GM19468 (cell line): ENCODE measurements around the gene SEPTIN8.

ENCODE experiments used
- ATAC-seq: cut with Tn5 transposase; IDR thresholded peaks from one replicate; pipeline ENCODE4 v1.9.1; 2021; ENCODE audit warnings: mild to moderate bottlenecking, moderate library complexity, moderate number of reproducible peaks; ENCODE audit not compliant: unreplicated experiment; ENCODE audit errors: extremely low read depth

SEPTIN8 gene

DNA sequence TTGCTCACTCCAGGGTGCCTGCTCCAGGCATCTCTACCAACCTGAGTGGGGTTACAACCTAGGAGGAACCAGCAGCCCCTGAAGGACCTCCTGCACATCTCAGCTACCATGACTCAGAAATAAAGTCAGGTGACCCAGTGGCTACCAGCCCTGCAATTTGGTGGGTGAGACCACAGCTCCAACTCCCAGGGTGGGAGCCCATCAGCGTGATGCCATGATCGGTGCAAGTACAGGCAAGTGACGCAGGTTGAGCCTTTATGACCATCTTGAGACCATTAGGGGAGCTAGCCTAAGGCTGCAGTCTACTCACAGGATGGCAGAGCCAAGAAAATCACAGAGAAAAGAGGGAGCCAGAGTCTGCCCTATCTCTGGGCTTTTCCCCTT is 8.6 kb downstream of the SEPTIN8 start:
- no peak for ATAC-seq

GRCh38 chr5:132767150-132767549 is 9.9 kb downstream of the SEPTIN8 start:
- ATAC-seq = no peak

GRCh38 chr5:132766806-132767055 is 10.3 kb downstream of the SEPTIN8 start:
- ATAC-seq = no peak

GRCh38 chr5:132766020-132766805 is 10.8 kb downstream of the SEPTIN8 start:
- ATAC-seq = no peak

- ATAC-seq = no peak
Measured at GRCh38 chr5:132765311-132766019, 11.6 kb downstream of the SEPTIN8 start.

DNA sequence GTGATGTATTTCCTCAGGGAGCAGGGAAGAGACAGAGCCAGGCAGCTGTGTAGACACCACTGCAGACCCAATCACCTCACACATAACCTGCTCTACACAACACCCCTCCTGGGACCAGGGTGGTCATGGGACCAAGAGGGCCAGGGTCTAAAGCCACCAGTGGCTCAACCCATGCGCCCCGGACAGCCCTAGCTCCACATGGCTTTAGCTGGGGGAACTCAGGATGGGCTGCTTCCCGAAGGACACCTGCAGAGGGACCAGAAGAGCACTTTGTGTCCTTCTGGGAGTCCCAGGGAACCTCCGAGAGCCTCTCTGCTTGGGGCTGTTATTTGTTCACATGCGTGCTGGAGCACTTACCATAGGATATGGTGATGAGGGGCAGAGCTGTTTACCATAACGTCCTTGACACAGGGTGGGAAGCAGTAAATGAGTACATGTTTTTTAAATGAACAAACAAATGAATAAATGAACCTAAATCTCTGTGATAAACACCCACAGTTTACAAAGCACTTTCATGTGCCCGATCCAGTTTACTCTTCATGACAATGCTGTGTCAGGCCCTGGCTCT is 12.3 kb downstream of the SEPTIN8 start:
- ATAC-seq = no peak

GRCh38 chr5:132764051-132764450 is 13.0 kb downstream of the SEPTIN8 start:
- ATAC-seq = no peak

DNA sequence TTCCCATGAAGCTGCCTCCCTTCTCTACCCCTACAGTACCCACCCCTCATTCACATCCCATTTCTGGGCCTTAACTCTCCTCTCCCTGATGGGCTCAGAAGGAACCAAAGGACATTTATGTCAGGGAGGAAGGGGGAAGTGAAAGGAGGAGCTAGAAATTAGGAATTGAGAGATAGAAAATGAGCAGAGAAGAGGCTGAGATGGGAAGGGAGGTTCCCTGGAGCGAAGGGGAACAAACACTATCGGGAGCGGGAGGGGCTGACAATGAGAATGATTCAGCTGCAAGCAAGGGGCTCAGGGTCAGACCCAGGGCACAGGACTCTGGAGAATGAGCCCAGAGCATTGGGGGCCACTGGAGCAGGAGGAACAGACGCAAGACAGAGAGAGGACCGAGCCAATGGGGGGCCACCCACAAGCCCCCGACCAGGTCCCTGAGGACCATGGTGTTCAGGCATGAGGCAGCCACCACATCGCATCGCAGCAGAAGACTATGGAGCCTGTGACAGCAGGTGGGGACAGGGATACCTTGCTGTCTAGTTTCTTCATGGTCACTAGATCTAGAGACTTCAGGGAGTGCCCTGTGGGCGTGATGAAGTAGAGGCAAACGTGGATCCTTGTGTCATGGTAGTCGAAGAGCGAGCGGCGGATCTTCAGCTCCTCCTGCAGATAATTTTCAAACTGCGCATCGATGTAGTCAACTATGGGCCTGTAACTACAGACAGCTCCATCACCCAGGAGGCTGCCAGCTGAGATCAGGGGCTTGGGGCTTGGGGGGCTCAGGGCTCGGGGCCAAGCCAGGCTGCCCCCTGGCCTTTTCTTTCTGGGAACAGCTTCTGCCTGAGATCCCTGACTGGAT is 13.6 kb downstream of the SEPTIN8 start:
- no peak for ATAC-seq

- ATAC-seq = no peak
Measured at GRCh38 chr5:132762246-132763000, 14.6 kb downstream of the SEPTIN8 start.

DNA sequence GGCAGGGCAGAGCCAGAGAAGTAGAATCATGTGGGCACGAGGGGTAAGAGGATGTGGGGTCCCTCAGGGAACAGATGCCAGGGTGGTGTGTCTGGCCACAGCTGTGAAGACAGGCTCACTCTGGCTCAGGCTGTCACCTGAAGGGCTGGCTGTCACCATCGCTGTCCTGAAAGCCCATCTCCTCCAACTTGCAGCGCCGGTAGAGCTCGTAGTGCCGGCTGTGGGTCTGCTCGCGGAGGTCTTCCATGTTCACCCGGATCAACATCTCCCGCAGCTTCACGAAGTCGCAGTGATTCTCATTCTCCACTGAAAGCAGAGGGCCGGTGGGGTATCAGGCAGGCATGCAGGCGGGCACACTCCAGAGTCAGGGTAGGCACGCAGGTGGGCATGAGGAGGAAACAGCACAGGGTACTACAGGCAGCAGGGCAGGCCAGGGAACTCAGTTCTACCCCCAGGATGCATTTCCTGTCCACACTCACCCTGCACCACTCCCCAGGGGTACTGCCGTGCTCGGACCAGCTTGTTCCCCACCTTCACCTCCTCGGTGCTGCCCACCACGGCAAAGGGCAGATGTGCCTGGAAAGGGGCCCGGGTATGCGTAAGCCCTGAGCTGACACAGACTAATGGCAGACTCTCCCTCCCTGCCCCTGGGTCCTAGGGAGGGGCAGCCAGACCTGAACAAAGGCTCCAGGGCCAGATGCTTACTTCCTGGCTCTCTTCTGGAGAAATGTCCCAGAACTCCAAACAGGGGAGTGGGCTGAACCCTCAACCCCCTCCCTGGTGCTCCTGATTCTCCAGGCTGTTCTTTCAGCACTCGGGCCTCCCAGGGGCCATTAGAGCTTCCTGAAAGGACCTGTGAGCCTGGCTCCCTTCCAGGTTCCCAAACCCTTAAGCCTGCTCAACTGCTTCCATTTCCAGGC is 15.5 kb downstream of the SEPTIN8 start:
- ATAC-seq = no peak

DNA sequence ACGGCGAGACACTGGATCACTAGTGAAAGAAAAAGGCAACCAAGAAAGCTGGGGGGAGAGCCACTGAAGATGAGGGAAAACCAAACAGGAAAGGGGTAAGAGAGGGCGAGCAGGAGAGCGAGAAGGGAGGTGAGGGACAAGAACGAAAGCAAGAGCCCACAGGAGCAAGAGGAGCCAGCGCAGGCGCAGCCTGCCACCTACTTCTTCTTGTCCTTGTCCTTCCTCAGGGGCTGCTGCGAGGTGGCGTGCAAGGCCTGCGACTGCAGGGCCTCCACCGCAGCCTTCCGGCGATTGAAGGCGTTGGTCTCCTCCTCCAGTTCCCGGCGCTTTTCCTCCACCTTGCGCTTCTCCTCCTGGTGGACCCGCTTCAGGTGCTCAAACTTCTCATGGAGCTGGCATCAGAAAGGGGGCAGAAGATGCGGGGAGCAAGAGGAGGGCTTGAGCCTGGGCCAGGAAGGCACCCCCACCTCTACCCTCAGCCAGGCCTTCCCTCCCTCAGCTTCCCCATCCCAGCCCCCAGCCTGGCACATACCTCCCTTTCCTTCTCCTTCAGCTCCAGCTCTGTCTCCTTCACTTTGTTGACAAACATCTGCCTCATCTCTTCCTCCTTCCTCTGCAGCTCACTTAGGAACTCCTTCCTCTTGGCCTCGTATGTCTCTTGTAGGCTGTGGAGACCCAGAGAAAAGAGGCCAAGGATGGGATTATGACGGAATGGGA is 16.3 kb downstream of the SEPTIN8 start:
- ATAC-seq = no peak

DNA sequence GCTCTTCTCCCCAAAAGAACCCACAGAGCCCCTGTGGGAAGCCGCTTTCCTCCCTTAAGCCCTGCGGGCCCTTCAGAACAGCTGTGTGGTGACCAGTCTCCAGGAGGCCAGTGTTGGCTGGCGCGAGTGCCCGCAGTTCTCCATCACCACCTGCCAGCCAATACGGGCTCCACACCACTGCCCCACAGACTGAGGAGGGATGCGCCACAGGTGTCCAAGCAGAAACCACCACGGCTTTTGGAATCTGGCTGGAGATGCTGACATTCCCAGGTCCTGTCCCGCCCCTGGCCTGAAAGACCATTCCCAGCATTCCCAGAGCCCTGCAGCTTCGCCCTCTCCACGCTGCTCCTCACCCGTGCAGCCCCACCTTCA is 17.0 kb downstream of the SEPTIN8 start:
- ATAC-seq = no peak

GRCh38 chr5:132759114-132760048 is 17.7 kb downstream of the SEPTIN8 start:
- no peak for ATAC-seq

GRCh38 chr5:132758451-132758850 is 18.6 kb downstream of the SEPTIN8 start:
- no peak for ATAC-seq

DNA sequence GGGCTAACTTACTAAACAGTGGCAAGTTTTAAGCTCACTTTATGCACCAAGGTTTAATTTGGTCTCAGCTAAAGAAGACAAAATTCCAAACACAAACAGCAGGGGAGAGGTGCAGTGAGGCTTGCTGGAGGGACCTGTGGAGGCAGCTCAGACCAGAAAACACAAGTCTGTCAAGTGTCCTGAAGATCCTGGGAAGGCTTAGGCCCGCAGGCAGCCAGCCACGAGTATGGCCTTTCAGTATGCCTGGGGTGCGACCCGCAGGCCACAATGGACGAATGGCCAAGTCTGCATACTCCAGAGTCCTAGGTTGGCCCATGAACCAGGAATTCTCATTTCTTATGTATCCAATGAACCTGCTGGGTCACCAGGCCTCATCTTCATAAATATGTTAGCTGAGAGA is 20.5 kb downstream of the SEPTIN8 start:
- no peak for ATAC-seq

DNA sequence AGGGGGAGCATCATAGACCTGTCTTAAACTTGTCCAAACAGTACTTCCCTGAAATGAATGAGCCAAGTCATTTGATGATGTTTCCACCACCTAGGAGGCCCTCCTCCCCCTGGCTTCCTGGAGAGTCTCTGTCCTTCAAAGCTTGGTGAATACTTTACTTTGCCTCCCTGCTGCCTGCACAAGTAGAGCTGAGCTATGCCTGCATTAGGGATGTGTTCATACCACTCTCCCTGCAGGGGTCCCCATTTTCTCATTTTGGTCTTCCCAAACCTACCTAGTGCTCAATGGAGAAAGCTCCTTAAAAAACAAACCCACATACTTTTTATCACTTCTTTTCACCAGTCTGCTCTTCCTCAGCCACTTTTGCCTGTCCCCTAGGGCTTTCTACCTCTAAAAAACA is 22.1 kb downstream of the SEPTIN8 start:
- ATAC-seq = no peak

DNA sequence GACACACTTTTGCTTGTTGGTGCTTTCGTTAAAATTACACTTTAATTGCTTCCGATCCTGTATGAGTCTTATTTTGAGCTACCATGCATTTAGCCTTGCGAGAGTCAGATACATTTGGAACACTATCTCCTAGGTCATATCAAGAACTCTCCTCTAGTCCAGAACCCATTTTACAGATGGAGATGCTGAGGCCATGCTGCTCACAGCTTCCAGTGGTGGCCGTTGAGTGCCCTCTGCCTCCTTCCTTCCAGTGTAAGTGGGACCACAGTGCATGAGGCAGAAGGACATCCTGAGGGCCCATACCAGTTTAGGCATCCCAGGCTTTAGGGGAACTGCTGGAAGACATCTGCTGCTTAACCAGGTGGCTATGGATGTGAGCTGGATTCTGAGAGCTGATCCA is 22.9 kb downstream of the SEPTIN8 start:
- ATAC-seq = no peak
